Measurements from ENCODE around the gene DRG1.

The DRG1 gene

DNA sequence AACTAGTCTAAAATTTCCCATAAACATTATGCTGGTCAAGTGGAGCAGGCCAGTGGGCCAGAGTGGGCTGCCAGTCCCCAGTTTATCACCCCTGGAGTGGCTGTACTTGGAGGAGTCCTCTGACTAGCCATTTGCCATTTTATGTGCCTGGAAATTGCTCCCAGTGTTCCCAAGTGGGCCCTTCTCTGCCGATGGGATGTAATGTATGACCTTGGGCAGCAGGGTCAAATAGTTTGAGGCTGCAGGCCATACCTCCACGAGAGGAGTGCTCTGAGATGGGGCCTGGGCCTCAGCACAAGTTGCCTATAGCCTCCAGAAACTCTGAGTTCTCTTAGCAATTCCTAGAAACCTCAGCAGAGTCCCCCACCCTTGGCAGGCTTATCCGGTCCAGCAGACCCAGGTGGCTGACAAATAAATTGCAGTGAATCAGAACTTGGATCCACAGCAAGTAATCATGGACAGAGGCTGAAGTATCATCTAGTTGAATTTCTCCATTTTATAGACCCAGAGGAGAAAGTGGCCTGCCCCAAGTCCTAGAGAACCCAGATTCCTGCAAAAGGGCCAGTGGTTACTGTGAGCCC lies 35.4 kb upstream of the DRG1 start:
- Histone ChIP-seq H3K27me3 (ENCODE audit: insufficient read depth, low read length, poor library complexity, severe bottlenecking) (no peaks in the 10 kb centered on the region), H2AFZ (ENCODE audit: low read length) (no peak overlapping the region), H3K4me2 (ENCODE audit: low read depth, low read length, poor library complexity, severe bottlenecking) (no peak overlapping the region), H3K4me3 (ENCODE audit: low read length, poor library complexity, severe bottlenecking) (no peak overlapping the region), H3K79me2 (ENCODE audit: insufficient read depth, low read length) (no peaks in the 10 kb centered on the region), H3K4me1 (ENCODE audit: insufficient read depth, low read length, poor library complexity, severe bottlenecking) (peaks cover 3% of the 10 kb centered on the region), H3K9me2 (replicated peaks; ENCODE audit: low read depth, low read length) (no peaks in the 10 kb centered on the region), H3K9ac (ENCODE audit: low read depth, low read length, poor library complexity, severe bottlenecking) (no peak overlapping the region), H3F3A (ENCODE audit: low read depth) (no peaks in the 10 kb centered on the region), H4K20me1 (ENCODE audit: insufficient read depth, low read length, poor library complexity, severe bottlenecking) (no peaks in the 10 kb centered on the region), H3K9me3 (ENCODE audit: insufficient read depth, low read depth, low read length) (no peaks in the 10 kb centered on the region), H3K36me3 (ENCODE audit: insufficient read depth, low read length) (no peaks in the 10 kb centered on the region)
- TF ChIP-seq, protein P1, sequence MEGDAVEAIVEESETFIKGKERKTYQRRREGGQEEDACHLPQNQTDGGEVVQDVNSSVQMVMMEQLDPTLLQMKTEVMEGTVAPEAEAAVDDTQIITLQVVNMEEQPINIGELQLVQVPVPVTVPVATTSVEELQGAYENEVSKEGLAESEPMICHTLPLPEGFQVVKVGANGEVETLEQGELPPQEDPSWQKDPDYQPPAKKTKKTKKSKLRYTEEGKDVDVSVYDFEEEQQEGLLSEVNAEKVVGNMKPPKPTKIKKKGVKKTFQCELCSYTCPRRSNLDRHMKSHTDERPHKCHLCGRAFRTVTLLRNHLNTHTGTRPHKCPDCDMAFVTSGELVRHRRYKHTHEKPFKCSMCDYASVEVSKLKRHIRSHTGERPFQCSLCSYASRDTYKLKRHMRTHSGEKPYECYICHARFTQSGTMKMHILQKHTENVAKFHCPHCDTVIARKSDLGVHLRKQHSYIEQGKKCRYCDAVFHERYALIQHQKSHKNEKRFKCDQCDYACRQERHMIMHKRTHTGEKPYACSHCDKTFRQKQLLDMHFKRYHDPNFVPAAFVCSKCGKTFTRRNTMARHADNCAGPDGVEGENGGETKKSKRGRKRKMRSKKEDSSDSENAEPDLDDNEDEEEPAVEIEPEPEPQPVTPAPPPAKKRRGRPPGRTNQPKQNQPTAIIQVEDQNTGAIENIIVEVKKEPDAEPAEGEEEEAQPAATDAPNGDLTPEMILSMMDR (conservative IDR thresholded peaks at IDR 0.05; ENCODE audit: low read length), result no peak
- no peak for TF ChIP-seq EZH2phosphoT487 (IDR thresholded peaks at IDR 0.05; ENCODE audit: borderline replicate concordance)

DNA sequence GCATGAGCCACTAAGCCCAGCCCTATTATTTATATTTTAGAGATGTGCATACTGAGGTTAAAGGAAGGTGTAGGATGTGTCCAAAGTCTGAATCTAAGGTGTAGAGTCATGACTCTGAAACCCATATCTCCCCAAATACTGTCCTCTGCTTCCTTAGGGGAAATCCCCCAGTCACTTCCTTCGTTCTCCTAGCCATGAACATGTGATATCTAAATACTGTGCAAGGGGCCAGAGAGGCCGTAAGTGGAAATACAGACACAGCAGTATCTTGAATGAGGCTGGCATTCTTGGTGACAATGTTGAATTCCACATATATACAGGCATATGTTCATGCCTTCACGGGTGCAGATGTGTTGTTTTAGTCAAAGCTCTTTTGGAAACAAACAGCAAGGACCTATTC lies 32.0 kb upstream of the DRG1 start:
- Histone ChIP-seq H3K4me3 (ENCODE audit: low read length, poor library complexity, severe bottlenecking) (no peak overlapping the region), H3K4me1 (ENCODE audit: insufficient read depth, low read length, poor library complexity, severe bottlenecking) (peaks cover 3% of the 10 kb centered on the region), H3K9me2 (replicated peaks; ENCODE audit: low read depth, low read length) (no peaks in the 10 kb centered on the region), H3K9ac (ENCODE audit: low read depth, low read length, poor library complexity, severe bottlenecking) (no peak overlapping the region), H2AFZ (ENCODE audit: low read length) (no peak overlapping the region), H3K9me3 (ENCODE audit: insufficient read depth, low read depth, low read length) (no peaks in the 10 kb centered on the region), H3K79me2 (ENCODE audit: insufficient read depth, low read length) (no peaks in the 10 kb centered on the region), H3K4me2 (ENCODE audit: low read depth, low read length, poor library complexity, severe bottlenecking) (no peak overlapping the region), H3K36me3 (ENCODE audit: insufficient read depth, low read length) (no peaks in the 10 kb centered on the region), H4K20me1 (ENCODE audit: insufficient read depth, low read length, poor library complexity, severe bottlenecking) (no peaks in the 10 kb centered on the region), H3F3A (ENCODE audit: low read depth) (no peaks in the 10 kb centered on the region), H3K27me3 (ENCODE audit: insufficient read depth, low read length, poor library complexity, severe bottlenecking) (no peaks in the 10 kb centered on the region)
- no peak for TF ChIP-seq EZH2phosphoT487 (IDR thresholded peaks at IDR 0.05; ENCODE audit: borderline replicate concordance)
- TF ChIP-seq, protein P1 (conservative IDR thresholded peaks at IDR 0.05; ENCODE audit: low read length), result no peak

DNA sequence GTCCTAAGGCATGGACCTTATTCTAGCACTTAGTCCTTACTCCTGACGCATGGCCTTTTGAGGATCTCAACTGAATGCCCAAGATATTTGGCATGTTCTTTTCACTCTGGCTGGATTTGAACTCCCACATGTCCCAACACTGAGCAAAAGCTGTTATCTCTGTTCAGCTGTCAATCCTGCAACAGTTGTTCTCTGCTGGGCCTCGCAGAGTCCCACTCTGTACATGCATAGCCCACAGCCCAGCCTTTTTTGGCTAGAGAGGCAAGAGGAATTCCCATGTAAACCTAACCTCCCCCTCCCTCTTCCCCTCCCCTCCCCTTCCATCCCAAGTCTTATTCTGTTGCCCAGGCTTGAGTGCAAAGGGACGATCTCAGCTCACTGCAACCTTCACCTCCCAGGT lies 21.8 kb upstream of the DRG1 start:
- TF ChIP-seq, protein P1 (conservative IDR thresholded peaks at IDR 0.05; ENCODE audit: low read length), result no peak
- TF ChIP-seq EZH2phosphoT487 (IDR thresholded peaks at IDR 0.05; ENCODE audit: borderline replicate concordance), result no peak

More for the DNA sequence above, 21.8 kb upstream of the DRG1 start:
- Histone ChIP-seq H3K27me3 (ENCODE audit: insufficient read depth, low read length, poor library complexity, severe bottlenecking) (no peaks in the 10 kb centered on the region), H3K9me3 (ENCODE audit: insufficient read depth, low read depth, low read length) (no peaks in the 10 kb centered on the region), H3K4me2 (ENCODE audit: low read depth, low read length, poor library complexity, severe bottlenecking) (no peak overlapping the region), H3F3A (ENCODE audit: low read depth) (no peaks in the 10 kb centered on the region), H2AFZ (ENCODE audit: low read length) (no peak overlapping the region), H3K36me3 (ENCODE audit: insufficient read depth, low read length) (no peaks in the 10 kb centered on the region), H3K79me2 (ENCODE audit: insufficient read depth, low read length) (no peaks in the 10 kb centered on the region), H3K4me3 (ENCODE audit: low read length, poor library complexity, severe bottlenecking) (no peak overlapping the region), H3K9me2 (replicated peaks; ENCODE audit: low read depth, low read length) (no peaks in the 10 kb centered on the region), H4K20me1 (ENCODE audit: insufficient read depth, low read length, poor library complexity, severe bottlenecking) (no peaks in the 10 kb centered on the region), H3K4me1 (ENCODE audit: insufficient read depth, low read length, poor library complexity, severe bottlenecking) (no peaks in the 10 kb centered on the region), H3K9ac (ENCODE audit: low read depth, low read length, poor library complexity, severe bottlenecking) (no peak overlapping the region)
